ENCODE results near the gene GABRB3. TPM values are rescaled to one million over a fixed set of nuclear protein-coding genes. Genes with fewer than 3 reads are reported as not detected.

Gene GABRB3
- total and polyA plus RNA-seq, 4 donors, result 0.09 to 1.2 (median 0.50) TPM

- 44% methylated on average over 2 of the region's 2 CpGs for WGBS
- DNase-seq (ENCODE audit: low spot score), result no peak
- Histone ChIP-seq H3K27me3 (ENCODE audit: control insufficient read depth in 4 of 4, insufficient read depth in 4 of 4, low read length in 3 of 4) (peaks cover 0 to 2% (median 0%) of the 10 kb centered on the region in 4 donors), H3K4me1 (ENCODE audit: control insufficient read depth in 4 of 4, insufficient read depth in 4 of 4, low read length in 3 of 4) (no peaks in the 10 kb centered on the region), H3K9ac (ENCODE audit: low read depth in 1 of 2, low read length in 2 of 2) (no peak overlapping the region), H3K36me3 (ENCODE audit: control insufficient read depth in 4 of 4, insufficient read depth in 3 of 4, low read depth in 1 of 4, low read length in 3 of 4) (no peaks in the 10 kb centered on the region), H3K9me3 (ENCODE audit: control insufficient read depth in 4 of 4, low read length in 3 of 4) (peaks cover 2 to 8% (median 2%) of the 10 kb centered on the region in 4 donors), H3K27ac (ENCODE audit: low read depth in 1 of 2, low read length in 2 of 2) (no peak overlapping the region), H3K4me3 (ENCODE audit: low read depth in 1 of 3, low read length in 3 of 3) (no peak overlapping the region)
- no peak for TF ChIP-seq TAF1 (conservative IDR thresholded peaks at IDR 0.05)
- no peak for TF ChIP-seq HNF4A (conservative IDR thresholded peaks at IDR 0.05)
- no peak for TF ChIP-seq YY1 (IDR thresholded peaks at IDR 0.05)
- no peak for TF ChIP-seq FOXA1 (IDR thresholded peaks at IDR 0.05)
- no peak for TF ChIP-seq EGR1 (IDR thresholded peaks at IDR 0.05; ENCODE audit: low read depth in 2 of 2)
- no peak for TF ChIP-seq SP1 (IDR thresholded peaks at IDR 0.05)
- TF ChIP-seq REST (IDR thresholded peaks at IDR 0.05), result no peak
- no peak for TF ChIP-seq FOXA2 (IDR thresholded peaks at IDR 0.05)
- TF ChIP-seq ZBTB33 (IDR thresholded peaks at IDR 0.05), result no peak
- TF ChIP-seq ATF3 (IDR thresholded peaks at IDR 0.05), result no peak
- TF ChIP-seq CTCF (IDR thresholded peaks at IDR 0.05; ENCODE audit: low read depth, low read length, missing input control), result no peak
Observed at GRCh38 chr15:26595611-26596010, 177.3 kb downstream of the GABRB3 start.

GRCh38 chr15:26590676-26591075 is 182.2 kb downstream of the GABRB3 start:
- peaks cover 0 to 4% (median 0%) of the 10 kb centered on the region in 4 donors for H3K27me3 ChIP-seq (ENCODE audit: control insufficient read depth in 4 of 4, insufficient read depth in 4 of 4, low read length in 3 of 4)
- H3K4me1 ChIP-seq (ENCODE audit: control insufficient read depth in 4 of 4, insufficient read depth in 4 of 4, low read length in 3 of 4), result no peaks in the 10 kb centered on the region
- no peak overlapping the region for H3K9ac ChIP-seq (ENCODE audit: low read depth in 1 of 2, low read length in 2 of 2)
- H3K36me3 ChIP-seq (ENCODE audit: control insufficient read depth in 4 of 4, insufficient read depth in 3 of 4, low read depth in 1 of 4, low read length in 3 of 4), result no peaks in the 10 kb centered on the region
- no peak overlapping the region for H3K27ac ChIP-seq (ENCODE audit: low read depth in 1 of 2, low read length in 2 of 2)
- DNase-seq (ENCODE audit: low spot score), result no peak
- no peak overlapping the region for H3K4me3 ChIP-seq (ENCODE audit: low read depth in 1 of 3, low read length in 3 of 3)
- WGBS, result 64% methylated on average over 2 of the region's 2 CpGs
- no peaks in the 10 kb centered on the region for H3K9me3 ChIP-seq (ENCODE audit: control insufficient read depth in 4 of 4, low read length in 3 of 4)
- no peak for TF ChIP-seq EGR1 (IDR thresholded peaks at IDR 0.05; ENCODE audit: low read depth in 2 of 2)
- TF ChIP-seq YY1 (IDR thresholded peaks at IDR 0.05), result no peak
- TF ChIP-seq FOXA1 (IDR thresholded peaks at IDR 0.05), result no peak
- TF ChIP-seq GABPA (IDR thresholded peaks at IDR 0.05 in 1 of 2, conservative IDR thresholded peaks at IDR 0.05 in 1 of 2), result no peak
- no peak for TF ChIP-seq JUND (IDR thresholded peaks at IDR 0.05)
- TF ChIP-seq TAF1 (conservative IDR thresholded peaks at IDR 0.05), result no peak
- no peak for TF ChIP-seq REST (IDR thresholded peaks at IDR 0.05)
- no peak for TF ChIP-seq CTCF (IDR thresholded peaks at IDR 0.05; ENCODE audit: low read depth, low read length, missing input control)
- TF ChIP-seq RXRA (IDR thresholded peaks at IDR 0.05), result no peak
- TF ChIP-seq HNF4A (conservative IDR thresholded peaks at IDR 0.05), result no peak
- TF ChIP-seq RAD21 (IDR thresholded peaks at IDR 0.05), result no peak
- TF ChIP-seq FOXA2 (IDR thresholded peaks at IDR 0.05), result no peak
- no peak for TF ChIP-seq MAX (IDR thresholded peaks at IDR 0.05)
